Measurements from ENCODE around the gene APLN. TPM values are rescaled to one million over a fixed set of nuclear protein-coding genes. Genes with fewer than 3 reads are reported as not detected.

The APLN gene
- polyA plus RNA-seq, 3 donors, result 5.1 to 6.0 (median 5.3) TPM

GRCh38 chrX:129678614-129679195 is 23.9 kb upstream of the APLN start:
- DNase-seq (ENCODE audit: extremely low read depth in 1 of 11, low read depth in 9 of 11, low spot score in 4 of 11), result no peak

- DNase-seq (ENCODE audit: extremely low read depth in 1 of 11, low read depth in 9 of 11, low spot score in 4 of 11), result no peak
Observed at GRCh38 chrX:129667412-129667811, 12.7 kb upstream of the APLN start.

GRCh38 chrX:129665916-129666644 is 11.3 kb upstream of the APLN start:
- DNase-seq (ENCODE audit: extremely low read depth in 1 of 11, low read depth in 9 of 11, low spot score in 4 of 11), result no peak

- no peak for DNase-seq (ENCODE audit: extremely low read depth in 1 of 11, low read depth in 9 of 11, low spot score in 4 of 11)
Observed at GRCh38 chrX:129663171-129663570, 8.4 kb upstream of the APLN start.

DNA sequence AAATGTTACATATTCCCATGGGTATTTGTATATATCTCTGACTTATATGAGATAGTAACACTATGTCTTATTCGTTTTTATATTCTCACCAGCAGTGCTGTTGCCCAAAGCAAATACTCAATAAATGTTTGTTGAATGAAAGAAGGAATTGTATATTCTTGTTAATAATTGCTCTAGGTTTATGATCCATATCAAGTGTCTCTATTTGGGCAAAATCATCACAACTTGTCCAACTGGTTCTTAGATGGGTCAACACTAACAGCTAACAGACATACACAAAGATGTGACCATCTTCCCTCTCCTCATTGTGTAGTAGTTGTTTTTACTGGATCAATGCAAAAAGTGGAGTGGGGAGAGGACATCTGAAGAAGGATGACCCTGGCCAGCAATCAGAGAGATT is 6.6 kb upstream of the APLN start:
- no peak for DNase-seq (ENCODE audit: extremely low read depth in 1 of 11, low read depth in 9 of 11, low spot score in 4 of 11)

DNA sequence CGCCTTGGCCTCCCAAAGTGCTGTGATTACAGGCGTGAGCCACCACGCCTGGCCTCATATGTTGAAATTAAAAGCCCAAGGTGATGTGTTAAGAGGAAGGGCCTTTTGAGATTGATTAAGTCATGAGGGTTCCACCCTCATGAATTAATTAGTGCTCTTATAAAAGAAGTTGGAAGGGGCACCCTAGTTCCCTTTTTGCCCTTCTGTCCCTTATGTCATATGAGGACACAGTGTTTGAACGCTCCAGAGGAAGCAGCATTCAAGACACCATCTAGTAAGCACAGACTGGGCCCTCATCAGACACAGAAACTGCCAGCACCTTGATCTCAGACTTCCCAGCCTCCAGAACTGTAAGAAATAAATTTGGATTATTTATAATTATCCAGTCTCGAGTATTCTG is 5.1 kb upstream of the APLN start:
- no peak for DNase-seq (ENCODE audit: extremely low read depth in 1 of 11, low read depth in 9 of 11, low spot score in 4 of 11)

DNA sequence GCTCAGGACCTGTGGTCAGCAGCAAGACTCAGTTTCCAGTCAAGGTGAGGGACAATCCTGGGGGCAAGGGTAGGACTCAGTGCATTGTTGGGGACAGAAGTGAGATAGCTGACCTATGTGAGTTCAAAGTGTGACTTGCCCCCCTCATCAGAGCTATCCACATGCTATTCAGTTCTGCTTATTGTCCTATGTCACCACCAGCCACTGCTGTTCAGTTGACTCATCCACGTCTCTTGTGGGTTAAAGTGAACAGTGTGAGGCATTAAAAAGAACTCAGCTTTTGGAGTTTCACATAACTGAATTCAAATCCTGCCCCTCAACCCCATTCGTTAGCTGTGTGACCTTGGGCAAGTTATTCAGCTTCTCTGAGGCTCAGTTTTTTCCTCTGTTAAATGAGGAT is 4.4 kb upstream of the APLN start:
- no peak for DNase-seq (ENCODE audit: extremely low read depth in 1 of 11, low read depth in 9 of 11, low spot score in 4 of 11)

GRCh38 chrX:129658429-129658828 is 3.7 kb upstream of the APLN start:
- DNase-seq (ENCODE audit: extremely low read depth in 1 of 11, low read depth in 9 of 11, low spot score in 4 of 11), result no peak

DNA sequence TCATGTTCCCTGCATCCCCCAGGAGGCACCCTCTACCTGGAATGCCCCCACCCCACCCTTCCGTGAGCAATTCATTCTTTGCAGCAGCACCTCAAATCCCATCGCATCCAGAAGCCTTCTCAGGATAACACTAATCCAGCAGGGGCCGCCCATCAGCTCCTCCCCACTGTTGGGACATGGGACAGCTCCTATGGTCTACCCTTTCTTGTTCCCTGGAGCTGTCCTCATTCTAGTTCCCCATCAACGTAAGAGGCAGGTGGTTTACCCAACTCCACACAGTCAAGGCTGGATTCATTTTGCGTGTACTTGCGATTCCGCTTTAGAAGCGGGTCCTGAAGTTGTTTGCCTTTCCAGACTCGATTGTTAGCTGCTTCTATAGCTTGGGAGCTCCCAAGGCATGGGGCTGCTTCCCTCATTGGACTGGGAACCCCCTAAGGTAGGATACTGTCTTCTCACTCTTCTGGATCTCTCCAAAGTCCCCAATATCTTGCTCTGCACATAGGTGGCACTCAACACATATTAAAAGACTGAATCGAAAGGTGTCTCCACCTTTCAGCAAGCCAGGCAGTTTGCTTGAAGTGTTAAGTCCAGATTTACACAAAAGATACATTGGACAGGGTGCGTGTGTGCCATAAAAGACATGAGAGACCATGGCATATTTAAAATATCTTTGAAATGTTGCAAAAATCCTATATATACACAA is 942 bp upstream of the APLN start:
- DNase-seq (ENCODE audit: extremely low read depth in 1 of 11, low read depth in 9 of 11, low spot score in 4 of 11), result peak in 1 of 11 donors; percentile 8

DNA sequence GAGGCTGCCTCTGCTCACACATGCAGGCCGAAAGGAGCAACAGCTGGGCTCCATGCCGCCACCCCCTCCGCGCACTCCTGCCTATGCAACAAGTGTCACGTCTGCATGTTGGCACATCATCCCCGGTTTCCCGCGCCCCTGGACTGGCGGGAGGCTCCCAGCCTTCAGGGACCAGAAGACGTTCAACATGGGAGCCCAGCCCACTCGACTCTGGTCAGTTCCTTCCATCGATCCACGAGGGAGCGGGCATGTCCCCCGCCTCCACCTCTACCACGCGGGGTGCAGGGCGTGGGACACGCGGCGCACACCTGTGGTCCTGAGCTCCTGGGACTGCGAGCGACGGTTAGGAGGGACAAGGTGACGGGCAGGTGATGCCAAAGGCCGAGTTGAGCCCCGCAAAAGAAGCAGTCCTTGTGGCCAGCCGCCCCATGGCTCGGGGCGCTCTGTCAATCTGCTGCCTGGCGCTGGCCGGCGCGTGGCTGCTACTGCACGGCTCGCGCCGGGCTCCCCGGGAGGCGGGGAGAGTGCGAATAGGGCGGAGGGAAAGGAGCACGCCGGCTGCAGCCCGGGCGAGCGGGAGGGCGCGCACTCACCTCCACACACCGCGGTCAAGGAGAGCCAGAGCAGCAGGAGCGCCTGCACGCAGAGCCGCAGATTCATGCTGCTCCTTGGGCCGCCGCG is 645 bp downstream of the APLN start:
- DNase-seq (ENCODE audit: extremely low read depth in 1 of 11, low read depth in 9 of 11, low spot score in 4 of 11), result peak in 1 of 11 donors; percentile 17

GRCh38 chrX:129653181-129653970 is 1.4 kb downstream of the APLN start:
- DNase-seq (ENCODE audit: extremely low read depth in 1 of 11, low read depth in 9 of 11, low spot score in 4 of 11), result no peak

GRCh38 chrX:129652565-129653169 is 2.1 kb downstream of the APLN start:
- no peak for DNase-seq (ENCODE audit: extremely low read depth in 1 of 11, low read depth in 9 of 11, low spot score in 4 of 11)

- DNase-seq (ENCODE audit: extremely low read depth in 1 of 11, low read depth in 9 of 11, low spot score in 4 of 11), result no peak
Observed at GRCh38 chrX:129651756-129652564, 2.8 kb downstream of the APLN start.

DNA sequence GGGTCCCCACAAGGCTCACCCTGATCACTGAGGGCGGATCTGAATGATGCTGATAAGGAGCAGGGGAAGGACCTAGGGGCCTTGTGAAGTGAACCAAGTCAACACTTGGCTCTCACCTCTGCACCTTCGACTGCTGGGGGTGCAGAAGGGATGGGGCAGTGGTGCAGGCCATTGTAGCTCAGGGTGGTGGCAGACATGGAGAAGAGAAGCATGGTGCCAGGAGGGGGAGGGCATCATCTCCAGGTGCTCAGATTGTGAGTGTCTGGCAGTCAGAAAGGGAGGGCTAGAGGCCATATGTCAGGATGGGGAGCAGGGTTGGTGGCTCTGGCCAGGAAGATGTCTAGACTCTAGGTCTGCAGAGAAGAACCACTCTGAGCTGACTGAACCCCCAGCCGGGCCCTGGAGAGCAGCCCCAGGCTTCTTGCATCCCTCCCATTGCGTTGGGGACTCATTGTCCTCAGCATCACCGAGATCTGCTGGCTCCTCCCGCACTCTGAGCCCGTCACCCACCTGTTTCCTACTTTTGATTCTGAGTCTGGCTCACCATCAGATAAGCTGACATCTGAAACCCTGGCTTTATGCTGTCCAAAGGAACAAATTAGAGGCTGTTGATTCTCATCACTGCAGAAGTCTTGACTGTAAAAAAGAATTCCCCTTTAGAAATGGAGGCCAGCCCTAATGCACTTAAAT is 3.8 kb downstream of the APLN start:
- DNase-seq (ENCODE audit: extremely low read depth in 1 of 11, low read depth in 9 of 11, low spot score in 4 of 11), result no peak

- no peak for DNase-seq (ENCODE audit: extremely low read depth in 1 of 11, low read depth in 9 of 11, low spot score in 4 of 11)
Observed at GRCh38 chrX:129650183-129650689, 4.5 kb downstream of the APLN start.

DNA sequence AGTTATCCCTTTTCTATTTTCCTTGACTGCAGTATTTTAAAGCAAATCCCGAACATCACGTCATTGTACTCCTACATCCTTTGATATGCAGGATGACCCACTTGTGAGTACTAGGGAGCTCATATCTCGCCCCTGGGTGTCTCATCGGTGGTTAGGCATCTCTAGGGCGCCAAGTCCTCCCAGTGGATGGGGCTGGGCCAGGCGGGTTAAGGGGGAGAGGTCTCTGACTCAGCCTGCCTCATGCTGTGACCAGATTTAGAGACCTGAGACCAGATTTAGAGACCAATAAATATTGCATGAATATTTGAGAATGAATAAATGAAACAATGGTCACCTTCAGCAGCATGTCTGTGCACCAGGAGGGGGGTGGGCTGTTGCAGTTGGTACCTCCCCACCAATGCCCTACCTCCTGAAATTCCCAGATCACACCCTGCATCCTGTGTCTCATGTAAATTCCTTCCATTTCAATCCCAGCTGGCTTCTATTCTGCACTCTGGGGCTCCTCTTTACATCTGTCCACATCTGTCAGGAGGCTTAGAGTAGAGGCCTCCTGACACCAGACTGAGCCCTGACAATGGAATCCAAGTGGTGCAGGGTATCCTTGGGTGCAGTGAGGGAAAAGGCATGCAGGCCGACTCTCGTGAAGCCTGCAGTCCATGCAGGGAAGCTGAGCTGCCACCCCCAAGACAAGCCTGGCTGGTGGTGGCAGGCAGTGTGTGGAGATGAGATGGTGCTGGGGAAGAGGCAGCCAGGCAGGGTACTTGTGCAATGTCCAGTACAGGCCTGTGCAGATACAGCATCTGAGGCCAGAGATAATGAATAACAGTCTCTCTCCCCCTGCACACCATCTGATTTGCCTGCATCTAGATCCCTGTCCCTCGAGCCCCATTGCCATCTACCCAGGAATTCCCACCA is 5.2 kb downstream of the APLN start:
- no peak for DNase-seq (ENCODE audit: extremely low read depth in 1 of 11, low read depth in 9 of 11, low spot score in 4 of 11)

Measured in renal cortex interstitium (tissue), 11 donors.